Colonic mucosa (tissue), 4 donors: ENCODE measurements around the gene MAP3K2. TPM values are rescaled to one million over a fixed set of nuclear protein-coding genes. Genes with fewer than 3 reads are reported as not detected.
A peak's percentile ranks its signal among the peaks of the same experiment; 100 is the strongest.

Experiments
- DNase-seq: peaks from one replicate; pipeline ENCODE4 v3.0.0-alpha.2; 2020
- H3K27ac ChIP-seq: fragments of 200-600 bp; one replicate; pipeline ENCODE4 v1.8.0; 2021
- H3K27me3 ChIP-seq: fragments of 200-600 bp; one replicate; pipeline ENCODE4 v1.8.0; 2021
- H3K36me3 ChIP-seq: fragments of 200-600 bp; one replicate; pipeline ENCODE4 v1.8.0; 2021
- H3K4me1 ChIP-seq: fragments of 200-600 bp; one replicate; pipeline ENCODE4 v1.8.0; 2021; ENCODE audit warnings: mild to moderate bottlenecking
- H3K4me3 ChIP-seq: fragments of 200-600 bp; one replicate; pipeline ENCODE4 v1.8.0; 2021
- H3K9ac ChIP-seq, 2 donors: one replicate each; pipeline ENCODE4 v1.7.0; 2013; ENCODE audit warnings: control low read depth in 2 of 2, low read depth in 2 of 2, low read length in 2 of 2
- H3K9me3 ChIP-seq: fragments of 200-600 bp; one replicate; pipeline ENCODE4 v1.8.0; 2021
- intact Hi-C: fragments of 100-400 bp; cut with DNase I; formaldehyde crosslinking; loops from one replicate; pipeline ENCODE4 v1.14.1; 2022
- total RNA-seq, 2 donors: library from RNA; stranded (reverse); fragmentation: NEBNext Ultra II Directional in 1 of 2; extraction: Animal tissue kit (Norgen Biotek cat#: 25700) in 1 of 2; gene quantifications; one replicate each; pipeline ENCODE4 v1.2.1, GENCODE V29; 2021
- TF ChIP-seq, protein P1 (sequence below): fragments of 200-600 bp; IDR thresholded peaks from one replicate; pipeline ENCODE4 v1.8.0; 2022; ENCODE audit warnings: antibody characterized with exemption, mild to moderate bottlenecking
- donor health status: healthy.
- donor health status: DM: no; HTN: no; CAD: no.
- donor health status: DM: no; HTN: no; CAD: no.

The MAP3K2 gene
- total RNA-seq, 2 donors from 2014 or later: 53.8 to 76.0 TPM

- peak overlapping the region in 1 of 2 donors; percentile 34 for H3K9ac ChIP-seq
- H3K36me3 ChIP-seq: no peaks in the 10 kb centered on the region
- H3K27me3 ChIP-seq: peaks cover 18% of the 10 kb centered on the region
- peak overlapping the region; percentile 40 for H3K4me3 ChIP-seq
- intact Hi-C loops: no loop called here
- peak; percentile 29 for DNase-seq
- TF ChIP-seq, protein P1, sequence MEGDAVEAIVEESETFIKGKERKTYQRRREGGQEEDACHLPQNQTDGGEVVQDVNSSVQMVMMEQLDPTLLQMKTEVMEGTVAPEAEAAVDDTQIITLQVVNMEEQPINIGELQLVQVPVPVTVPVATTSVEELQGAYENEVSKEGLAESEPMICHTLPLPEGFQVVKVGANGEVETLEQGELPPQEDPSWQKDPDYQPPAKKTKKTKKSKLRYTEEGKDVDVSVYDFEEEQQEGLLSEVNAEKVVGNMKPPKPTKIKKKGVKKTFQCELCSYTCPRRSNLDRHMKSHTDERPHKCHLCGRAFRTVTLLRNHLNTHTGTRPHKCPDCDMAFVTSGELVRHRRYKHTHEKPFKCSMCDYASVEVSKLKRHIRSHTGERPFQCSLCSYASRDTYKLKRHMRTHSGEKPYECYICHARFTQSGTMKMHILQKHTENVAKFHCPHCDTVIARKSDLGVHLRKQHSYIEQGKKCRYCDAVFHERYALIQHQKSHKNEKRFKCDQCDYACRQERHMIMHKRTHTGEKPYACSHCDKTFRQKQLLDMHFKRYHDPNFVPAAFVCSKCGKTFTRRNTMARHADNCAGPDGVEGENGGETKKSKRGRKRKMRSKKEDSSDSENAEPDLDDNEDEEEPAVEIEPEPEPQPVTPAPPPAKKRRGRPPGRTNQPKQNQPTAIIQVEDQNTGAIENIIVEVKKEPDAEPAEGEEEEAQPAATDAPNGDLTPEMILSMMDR: no peak
- no peaks in the 10 kb centered on the region for H3K9me3 ChIP-seq
- peaks cover 9% of the 10 kb centered on the region for H3K4me1 ChIP-seq
- H3K27ac ChIP-seq: no peak overlapping the region
Measured at GRCh38 chr2:127422559-127423477, 35.0 kb upstream of the MAP3K2 start.

DNA sequence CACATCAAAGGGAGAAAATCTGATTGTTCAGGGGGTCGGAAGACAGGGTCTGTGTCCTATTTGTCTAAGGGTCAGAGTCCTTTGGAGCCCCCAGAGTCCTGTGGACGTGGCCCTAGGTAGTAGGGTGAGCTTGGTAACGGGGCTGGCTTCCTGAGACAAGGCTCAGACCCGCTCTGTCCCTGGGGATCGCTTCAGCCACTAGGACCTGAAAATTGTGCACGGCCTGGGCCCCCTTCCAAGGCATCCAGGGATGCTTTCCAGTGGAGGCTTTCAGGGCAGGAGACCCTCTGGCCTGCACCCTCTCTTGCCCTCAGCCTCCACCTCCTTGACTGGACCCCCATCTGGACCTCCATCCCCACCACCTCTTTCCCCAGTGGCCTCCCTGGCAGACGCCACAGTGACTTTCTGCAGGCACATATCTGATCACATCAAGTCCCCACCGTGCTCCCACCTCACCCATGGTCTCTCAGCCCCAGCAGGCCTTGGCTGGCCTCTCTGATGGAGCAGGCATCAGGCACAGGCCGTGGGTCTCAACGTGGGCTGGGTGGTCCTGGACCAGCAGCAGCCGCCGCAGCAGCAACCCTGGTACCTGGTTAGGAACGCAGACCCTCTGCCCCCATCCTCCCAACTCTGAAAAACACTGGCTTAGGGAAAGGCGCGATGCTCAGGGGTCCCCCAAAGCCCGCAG lies 34.2 kb upstream of the MAP3K2 start:
- H3K27me3 ChIP-seq: peaks cover 18% of the 10 kb centered on the region
- no peak overlapping the region for H3K4me3 ChIP-seq
- no peaks in the 10 kb centered on the region for H3K36me3 ChIP-seq
- intact Hi-C loops: no loop called here
- no peak overlapping the region for H3K9ac ChIP-seq
- H3K4me1 ChIP-seq: peaks cover 9% of the 10 kb centered on the region
- no peak for DNase-seq
- no peak overlapping the region for H3K27ac ChIP-seq
- no peaks in the 10 kb centered on the region for H3K9me3 ChIP-seq
- TF ChIP-seq, protein P1: no peak

GRCh38 chr2:127421116-127421800 lies 33.5 kb upstream of the MAP3K2 start:
- no peaks in the 10 kb centered on the region for H3K36me3 ChIP-seq
- H3K27me3 ChIP-seq: peaks cover 18% of the 10 kb centered on the region
- no peak overlapping the region for H3K4me3 ChIP-seq
- TF ChIP-seq, protein P1: no peak
- no peaks in the 10 kb centered on the region for H3K9me3 ChIP-seq
- H3K27ac ChIP-seq: no peak overlapping the region
- H3K4me1 ChIP-seq: peaks cover 12% of the 10 kb centered on the region
- no peak for DNase-seq
- intact Hi-C loops: no loop called here
- H3K9ac ChIP-seq: no peak overlapping the region

- TF ChIP-seq, protein P1: no peak
- Histone ChIP-seq H3K27ac (no peak overlapping the region), H3K27me3 (peaks cover 18% of the 10 kb centered on the region), H3K36me3 (no peaks in the 10 kb centered on the region), H3K4me3 (no peak overlapping the region), H3K4me1 (peaks cover 20% of the 10 kb centered on the region), H3K9me3 (no peaks in the 10 kb centered on the region), H3K9ac (no peak overlapping the region)
- no peak for DNase-seq
- intact Hi-C loops: no loop called here
Measured at GRCh38 chr2:127420039-127420864, 32.5 kb upstream of the MAP3K2 start.
